Trophoblast cell (in vitro differentiated cells and primary cell): ENCODE data around the gene UBE2L5.

Experiments
- DNase-seq, 2 donors: peaks; one replicate each; pipeline ENCODE4 v3.0.0-alpha.2; 2016
- H2AFZ ChIP-seq: 2 replicates; pipeline ENCODE4 v1.6.1; 2013; ENCODE audit warnings: low read length, moderate library complexity, mild to moderate bottlenecking; ENCODE audit not compliant: insufficient read depth, poor library complexity
- H2AK5ac ChIP-seq: 2 replicates; pipeline ENCODE4 v1.6.1; 2013; ENCODE audit warnings: mild to moderate bottlenecking, low read length
- H2BK120ac ChIP-seq: 2 replicates; pipeline ENCODE4 v1.6.1; 2013; ENCODE audit warnings: low read length, mild to moderate bottlenecking, moderate library complexity; ENCODE audit not compliant: insufficient read depth, poor library complexity
- H2BK12ac ChIP-seq: 2 replicates; pipeline ENCODE4 v1.6.1; 2013; ENCODE audit warnings: mild to moderate bottlenecking, low read length, moderate library complexity
- H2BK5ac ChIP-seq: 2 replicates; pipeline ENCODE4 v1.6.1; 2013; ENCODE audit warnings: low read length, low read depth, moderate library complexity, mild to moderate bottlenecking; ENCODE audit not compliant: poor library complexity
- H3K14ac ChIP-seq: 2 replicates; pipeline ENCODE4 v1.6.1; 2013; ENCODE audit warnings: mild to moderate bottlenecking, low read length
- H3K18ac ChIP-seq: 2 replicates; pipeline ENCODE4 v1.6.1; 2013; ENCODE audit warnings: mild to moderate bottlenecking, low read length
- H3K23ac ChIP-seq: 2 replicates; pipeline ENCODE4 v1.6.1; 2013; ENCODE audit warnings: low read length
- H3K27ac ChIP-seq: 2 replicates; pipeline ENCODE4 v1.5.1; 2013; ENCODE audit warnings: low read depth, mild to moderate bottlenecking, inconsistent platforms, low read length, moderate library complexity
- H3K27me3 ChIP-seq: 2 replicates; pipeline ENCODE4 v1.6.1; 2013; ENCODE audit warnings: inconsistent platforms, mild to moderate bottlenecking, low read length, moderate library complexity; ENCODE audit not compliant: insufficient read depth
- H3K36me3 ChIP-seq, 2 experiments: 1 replicate in 1 of 2; 2 replicates in 1 of 2; pipeline ENCODE4 v1.6.1; 2013; ENCODE audit warnings: low read length in 2 of 2, mild to moderate bottlenecking in 2 of 2, moderate library complexity in 1 of 2; ENCODE audit not compliant: insufficient read depth in 2 of 2, control insufficient read depth in 1 of 2
- H3K4ac ChIP-seq: 2 replicates; pipeline ENCODE4 v1.6.1; 2013; ENCODE audit warnings: low read depth, mild to moderate bottlenecking, low read length, moderate library complexity
- H3K4me1 ChIP-seq, 2 experiments: 1 replicate in 1 of 2; 2 replicates in 1 of 2; pipeline ENCODE4 v1.6.1; 2013; ENCODE audit warnings: low read length in 2 of 2, mild to moderate bottlenecking in 2 of 2, moderate library complexity in 1 of 2; ENCODE audit not compliant: insufficient read depth in 2 of 2, control insufficient read depth in 1 of 2
- H3K4me2 ChIP-seq: 2 replicates; pipeline ENCODE4 v1.6.1; 2013; ENCODE audit warnings: inconsistent platforms, mild to moderate bottlenecking, low read length, moderate library complexity
- H3K4me3 ChIP-seq: 2 replicates; pipeline ENCODE4 v1.5.1; 2013; ENCODE audit warnings: mild to moderate bottlenecking, low read depth, low read length, inconsistent platforms
- H3K79me1 ChIP-seq: one replicate; pipeline ENCODE4 v1.6.1; 2013; ENCODE audit warnings: low read length
- H3K79me2 ChIP-seq: 2 replicates; pipeline ENCODE4 v1.6.1; 2013; ENCODE audit warnings: low read length, mild to moderate bottlenecking; ENCODE audit not compliant: control insufficient read depth, insufficient read depth, poor library complexity
- H3K9ac ChIP-seq: 2 replicates; pipeline ENCODE4 v1.6.1; 2013; ENCODE audit warnings: mild to moderate bottlenecking, low read length
- H3K9me3 ChIP-seq: 2 replicates; pipeline ENCODE4 v1.6.1; 2013; ENCODE audit warnings: low read depth, mild to moderate bottlenecking, control low read depth, inconsistent platforms, low read length; ENCODE audit not compliant: insufficient read depth
- H4K12ac ChIP-seq: 2 replicates; pipeline ENCODE4 v1.6.1; 2013; ENCODE audit warnings: low read depth, mild to moderate bottlenecking, low read length, moderate library complexity
- H4K8ac ChIP-seq: 2 replicates; pipeline ENCODE4 v1.6.1; 2013; ENCODE audit warnings: low read depth, mild to moderate bottlenecking, low read length, moderate library complexity
- H4K91ac ChIP-seq: one replicate; pipeline ENCODE4 v1.6.1; 2013; ENCODE audit warnings: low read depth, mild to moderate bottlenecking, low read length, moderate library complexity
- WGBS: extraction: QIAGEN DNeasy Blood & Tissue Kit; methylation state at CpG from one replicate; pipeline ENCODE4 v1.1.7; 2013; ENCODE audit warnings: missing lambda C conversion rate; ENCODE audit not compliant: insufficient read length, insufficient coverage; ENCODE audit errors: extremely low coverage; 5-methylcytosine and 5-hydroxymethylcytosine counted together

Gene UBE2L5

GRCh38 chr13:30473675-30474074 is 51.4 kb downstream of the UBE2L5 start:
- no peak for DNase-seq
- H3K9me3 ChIP-seq = no peaks in the 10 kb centered on the region
- no peaks in the 10 kb centered on the region for H3K79me1 ChIP-seq
- H3K4me3 ChIP-seq = no peak overlapping the region
- no CpG with 5 or more reads among the region's 1 CpG for WGBS
- no peak overlapping the region for H3K4ac ChIP-seq
- H2BK5ac ChIP-seq = no peak overlapping the region
- H2AFZ ChIP-seq = no peak overlapping the region
- no peak overlapping the region for H2AK5ac ChIP-seq
- H2BK120ac ChIP-seq = no peak overlapping the region
- no peak overlapping the region for H3K4me2 ChIP-seq
- H2BK12ac ChIP-seq = no peak overlapping the region
- H3K36me3 ChIP-seq = no peaks in the 10 kb centered on the region
- no peaks in the 10 kb centered on the region for H3K4me1 ChIP-seq
- H3K27me3 ChIP-seq = no peaks in the 10 kb centered on the region
- H3K14ac ChIP-seq = no peak overlapping the region
- no peak overlapping the region for H3K18ac ChIP-seq
- H4K8ac ChIP-seq = no peak overlapping the region
- H3K79me2 ChIP-seq = no peaks in the 10 kb centered on the region
- no peak overlapping the region for H4K91ac ChIP-seq
- no peak overlapping the region for H3K27ac ChIP-seq
- no peak overlapping the region for H3K23ac ChIP-seq
- no peak overlapping the region for H3K9ac ChIP-seq
- no peak overlapping the region for H4K12ac ChIP-seq

GRCh38 chr13:30477346-30478195 is 55.3 kb downstream of the UBE2L5 start:
- Histone ChIP-seq H2BK120ac (no peak overlapping the region), H4K12ac (no peak overlapping the region), H3K79me2 (no peaks in the 10 kb centered on the region), H3K4me3 (no peak overlapping the region), H3K14ac (no peak overlapping the region), H2AK5ac (no peak overlapping the region), H3K4me2 (no peak overlapping the region), H3K27me3 (no peaks in the 10 kb centered on the region), H3K79me1 (no peaks in the 10 kb centered on the region), H4K8ac (no peak overlapping the region), H2BK12ac (no peak overlapping the region), H3K4ac (no peak overlapping the region), H3K23ac (no peak overlapping the region), H3K9ac (no peak overlapping the region), H3K18ac (no peak overlapping the region), H3K4me1 (peaks cover 7 to 10% of the 10 kb centered on the region in 2 experiments), H4K91ac (no peak overlapping the region), H2BK5ac (no peak overlapping the region), H2AFZ (no peak overlapping the region), H3K36me3 (no peaks in the 10 kb centered on the region), H3K27ac (no peak overlapping the region), H3K9me3 (no peaks in the 10 kb centered on the region)
- WGBS = no CpG with 5 or more reads among the region's 4 CpGs
- DNase-seq = no peak
